Type B pancreatic cell (in vitro differentiated cells): ENCODE results near the gene OIT3. TPM values are rescaled to one million over a fixed set of nuclear protein-coding genes. Genes with fewer than 3 reads are reported as not detected.
"Not testable (repeated sequence)": the region's sequence is repeated elsewhere in the genome, so short reads cannot be mapped to it uniquely, and the experiment has no call there.

ENCODE experiments used
- DNase-seq: peaks from one replicate; pipeline ENCODE4 v3.0.0; 2021; ENCODE audit warnings: mixed read lengths; ENCODE audit not compliant: unreplicated experiment; ENCODE audit errors: extremely low spot score
- H3K27ac Mint-ChIP-seq: 2 replicates; pipeline ENCODE4 v1.8.0; 2021; ENCODE audit warnings: mild to moderate bottlenecking, mixed read lengths
- H3K27me3 Mint-ChIP-seq: 2 replicates; pipeline ENCODE4 v1.8.0; 2021; ENCODE audit warnings: mixed read lengths
- H3K36me3 Mint-ChIP-seq: 2 replicates; pipeline ENCODE4 v1.8.0; 2021; ENCODE audit warnings: mixed read lengths
- H3K4me1 Mint-ChIP-seq: one replicate; pipeline ENCODE4 v1.8.0; 2021; ENCODE audit warnings: mixed read lengths; ENCODE audit not compliant: unreplicated experiment
- H3K4me3 Mint-ChIP-seq: 2 replicates; pipeline ENCODE4 v1.8.0; 2021; ENCODE audit warnings: mild to moderate bottlenecking, mixed read lengths
- H3K9me3 Mint-ChIP-seq: 2 replicates; pipeline ENCODE4 v1.8.0; 2021; ENCODE audit warnings: mixed read lengths
- CTCF ChIP-seq: fragments of 200-600 bp; sonication (generic); conservative IDR thresholded peaks from 2 replicates; pipeline ENCODE4 v1.5.0; 2021; ENCODE audit warnings: antibody characterized with exemption, mild to moderate bottlenecking
- total RNA-seq: library from RNA; stranded (reverse); gene quantifications from 2 replicates; pipeline ENCODE4 v1.2.1, GENCODE V29; 2021; ENCODE audit warnings: low replicate concordance

Gene OIT3
- total RNA-seq, 1 donor from 2014 or later = not detected

GRCh38 chr10:72895236-72895850 lies 1.8 kb downstream of the OIT3 start:
- Mint-ChIP-seq H3K27ac (no peak overlapping the region), H3K4me3 (no peak overlapping the region), H3K36me3 (no peaks in the 10 kb centered on the region), H3K27me3 (no peaks in the 10 kb centered on the region), H3K9me3 (no peaks in the 10 kb centered on the region), H3K4me1 (no peaks in the 10 kb centered on the region)
- no peak for DNase-seq
- TF ChIP-seq CTCF = no peak

GRCh38 chr10:72898616-72899015 lies 5.1 kb downstream of the OIT3 start:
- Mint-ChIP-seq H3K9me3 (no peaks in the 10 kb centered on the region), H3K27me3 (no peaks in the 10 kb centered on the region), H3K4me3 (no peak overlapping the region), H3K36me3 (no peaks in the 10 kb centered on the region), H3K4me1 (no peaks in the 10 kb centered on the region), H3K27ac (no peak overlapping the region)
- DNase-seq = no peak
- no peak for TF ChIP-seq CTCF

- H3K27ac Mint-ChIP-seq = no peak overlapping the region
- no peaks in the 10 kb centered on the region for H3K4me1 Mint-ChIP-seq
- no peaks in the 10 kb centered on the region for H3K36me3 Mint-ChIP-seq
- no peaks in the 10 kb centered on the region for H3K9me3 Mint-ChIP-seq
- TF ChIP-seq CTCF = no peak
- no peak overlapping the region for H3K4me3 Mint-ChIP-seq
- no peak for DNase-seq
- no peaks in the 10 kb centered on the region for H3K27me3 Mint-ChIP-seq
These were observed 6.0 kb downstream of the OIT3 start for GRCh38 chr10:72899545-72899944.

- H3K4me1 Mint-ChIP-seq, H3K27ac Mint-ChIP-seq, H3K36me3 Mint-ChIP-seq, H3K4me3 Mint-ChIP-seq, H3K9me3 Mint-ChIP-seq, DNase-seq, H3K27me3 Mint-ChIP-seq: not testable (repeated sequence)
These were observed 10.5 kb downstream of the OIT3 start for GRCh38 chr10:72903941-72904446.

GRCh38 chr10:72904806-72905205 lies 11.3 kb downstream of the OIT3 start:
- H3K27ac Mint-ChIP-seq = no peak overlapping the region
- no peaks in the 10 kb centered on the region for H3K4me1 Mint-ChIP-seq

More at GRCh38 chr10:72904806-72905205, 11.3 kb downstream of the OIT3 start:
- Mint-ChIP-seq H3K36me3 (no peaks in the 10 kb centered on the region), H3K4me3 (no peak overlapping the region), H3K27me3 (no peaks in the 10 kb centered on the region), H3K9me3 (no peaks in the 10 kb centered on the region)
- no peak for DNase-seq
- TF ChIP-seq CTCF = no peak
